Hypothalamus (tissue), 51 donors: ENCODE measurements around the gene RASA4B.
"Not testable (repeated sequence)": the region's sequence is repeated elsewhere in the genome, so short reads cannot be mapped to it uniquely, and the experiment has no call there.

ENCODE experiments used
- DNase-seq, 51 donors: peaks; one replicate each; lab custom pipeline; 2025; lab: John Stamatoyannopoulos, UW

RASA4B gene

DNA sequence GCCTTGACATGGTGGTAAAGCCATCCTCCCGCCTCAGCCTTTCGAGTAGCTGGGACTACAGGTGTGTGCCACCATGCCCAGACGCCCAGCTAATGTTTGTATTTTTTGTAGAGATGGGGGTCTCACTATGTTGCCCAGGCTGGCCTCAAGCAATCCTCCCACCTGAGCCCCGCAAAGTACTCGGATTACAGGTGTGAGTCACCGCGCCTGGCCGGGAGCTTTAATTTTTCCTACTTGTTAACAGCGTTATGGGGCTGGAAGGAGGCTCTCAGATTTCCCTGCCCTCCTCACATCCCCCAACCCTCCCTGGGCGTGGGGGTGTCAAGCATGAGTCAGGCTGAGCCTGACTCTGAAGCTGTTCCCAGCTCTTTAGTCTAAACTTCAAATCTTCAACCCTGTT, 61.2 kb downstream of the RASA4B start:
- peak in 2 of 51 donors; percentile 21 to 34 for DNase-seq

GRCh38 chr7:102455596-102455995, 62.0 kb downstream of the RASA4B start:
- no peak for DNase-seq

GRCh38 chr7:102454932-102455331, 62.6 kb downstream of the RASA4B start:
- not testable (repeated sequence) for DNase-seq

- DNase-seq, result no peak
These were observed 63.1 kb downstream of the RASA4B start for GRCh38 chr7:102454468-102454867.

GRCh38 chr7:102453319-102453718, 64.3 kb downstream of the RASA4B start:
- DNase-seq, result no peak

GRCh38 chr7:102452451-102452850, 65.1 kb downstream of the RASA4B start:
- DNase-seq, result no peak

DNA sequence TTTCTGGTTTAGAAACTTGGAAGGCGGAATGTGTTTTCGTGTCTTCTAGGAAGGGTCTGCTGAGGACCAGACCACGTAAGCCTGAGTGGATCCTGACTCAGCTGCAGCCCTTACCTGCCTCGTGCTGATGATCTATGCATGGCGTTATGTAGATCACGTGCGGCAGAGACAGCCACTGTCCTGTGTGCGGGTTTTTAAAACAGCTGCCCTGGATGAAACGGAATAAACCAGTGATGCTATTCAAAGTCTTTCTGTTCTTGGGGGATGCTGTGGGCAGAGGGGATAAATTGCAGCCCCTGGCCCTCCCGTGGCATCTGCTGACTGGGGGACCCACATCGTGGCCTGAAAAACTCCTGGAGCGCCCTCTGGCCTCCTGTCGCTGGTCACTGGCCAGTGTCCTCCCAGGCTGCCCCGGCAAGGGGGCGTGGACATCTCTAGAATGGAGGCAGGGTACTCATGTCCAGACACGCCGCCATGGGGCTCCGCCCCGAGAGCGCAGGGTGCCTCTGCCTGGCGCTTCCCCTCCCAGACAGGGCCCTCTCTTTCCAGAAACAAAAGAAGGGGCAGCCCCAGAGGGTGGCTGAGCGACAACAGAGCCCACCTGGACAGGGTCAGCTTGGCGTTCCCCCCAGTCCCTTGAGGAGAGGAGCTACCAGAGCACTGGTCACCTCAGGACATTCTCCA, 66.1 kb downstream of the RASA4B start:
- no peak for DNase-seq

GRCh38 chr7:102450242-102450641, 67.3 kb downstream of the RASA4B start:
- DNase-seq, result no peak

DNA sequence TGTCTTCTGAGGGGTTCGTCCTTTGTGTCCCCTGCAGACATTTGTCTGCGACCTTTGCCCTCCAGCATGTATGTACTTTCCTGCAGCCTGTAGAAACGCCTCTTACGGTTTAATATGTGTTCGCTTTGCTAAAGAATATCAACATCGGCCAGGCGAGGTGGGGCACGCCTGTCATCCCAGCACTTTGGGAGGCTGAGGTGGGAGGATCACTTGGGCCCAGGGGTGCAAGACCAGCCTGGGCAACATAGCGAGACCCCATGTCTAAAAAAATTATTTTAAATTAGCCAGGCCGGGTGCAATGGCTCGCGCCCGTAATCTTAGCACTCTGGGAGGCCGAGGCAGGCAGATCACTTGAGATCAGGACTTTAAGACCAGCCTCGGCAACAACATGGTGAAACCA, 68.4 kb downstream of the RASA4B start:
- no peak for DNase-seq

DNA sequence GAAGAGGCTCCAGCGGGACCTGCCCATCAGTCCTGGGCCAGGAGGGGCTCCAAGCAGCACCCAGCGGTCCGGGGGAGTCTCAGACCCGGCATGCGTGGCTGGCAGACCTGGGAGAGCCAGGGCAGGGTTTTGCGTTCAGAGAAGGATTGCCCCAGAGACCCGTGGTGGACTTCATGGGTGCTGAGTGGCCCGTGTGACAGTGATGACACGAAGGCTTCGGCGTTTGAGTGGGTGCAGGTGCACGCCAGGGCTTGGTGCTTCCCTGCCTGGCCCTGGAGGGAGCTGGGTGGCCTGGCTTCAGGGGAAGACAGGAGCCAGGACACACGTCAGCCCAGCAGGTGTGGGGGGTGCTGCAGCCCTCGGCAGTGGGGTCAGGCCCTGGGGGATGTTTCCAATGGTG, 70.3 kb downstream of the RASA4B start:
- no peak for DNase-seq

- DNase-seq, result no peak
These were observed 71.0 kb downstream of the RASA4B start for GRCh38 chr7:102446387-102447156.

- no peak for DNase-seq
These were observed 71.9 kb downstream of the RASA4B start for GRCh38 chr7:102445674-102446071.

- DNase-seq, result no peak
These were observed 72.5 kb downstream of the RASA4B start for GRCh38 chr7:102444961-102445673.

- DNase-seq, result peak in 4 of 51 donors; percentile 9 to 56 (median 26)
These were observed 77.4 kb downstream of the RASA4B start for GRCh38 chr7:102439963-102440795.

DNA sequence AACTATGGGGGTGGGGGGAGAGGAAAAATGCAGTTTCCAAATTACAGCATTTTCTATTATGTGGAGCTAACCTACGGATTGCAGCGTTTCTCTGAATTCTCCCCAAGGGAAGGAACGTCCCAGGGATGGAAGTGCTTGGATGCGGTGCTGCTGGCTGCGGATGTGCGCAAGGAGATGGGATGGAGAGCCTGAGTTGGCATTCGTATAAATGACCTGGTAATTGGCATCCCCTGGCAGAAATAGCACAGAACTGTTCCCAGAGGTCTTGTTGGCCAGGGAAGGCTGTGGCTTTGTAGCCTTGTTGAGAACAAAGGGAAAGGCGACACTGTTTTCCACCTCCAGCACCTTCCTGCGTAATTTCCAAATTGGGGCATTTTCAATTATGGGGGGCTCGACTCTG, 81.5 kb downstream of the RASA4B start:
- DNase-seq, result no peak

GRCh38 chr7:102434039-102434486, 83.5 kb downstream of the RASA4B start:
- peak in 1 of 51 donors; percentile 44 for DNase-seq

DNA sequence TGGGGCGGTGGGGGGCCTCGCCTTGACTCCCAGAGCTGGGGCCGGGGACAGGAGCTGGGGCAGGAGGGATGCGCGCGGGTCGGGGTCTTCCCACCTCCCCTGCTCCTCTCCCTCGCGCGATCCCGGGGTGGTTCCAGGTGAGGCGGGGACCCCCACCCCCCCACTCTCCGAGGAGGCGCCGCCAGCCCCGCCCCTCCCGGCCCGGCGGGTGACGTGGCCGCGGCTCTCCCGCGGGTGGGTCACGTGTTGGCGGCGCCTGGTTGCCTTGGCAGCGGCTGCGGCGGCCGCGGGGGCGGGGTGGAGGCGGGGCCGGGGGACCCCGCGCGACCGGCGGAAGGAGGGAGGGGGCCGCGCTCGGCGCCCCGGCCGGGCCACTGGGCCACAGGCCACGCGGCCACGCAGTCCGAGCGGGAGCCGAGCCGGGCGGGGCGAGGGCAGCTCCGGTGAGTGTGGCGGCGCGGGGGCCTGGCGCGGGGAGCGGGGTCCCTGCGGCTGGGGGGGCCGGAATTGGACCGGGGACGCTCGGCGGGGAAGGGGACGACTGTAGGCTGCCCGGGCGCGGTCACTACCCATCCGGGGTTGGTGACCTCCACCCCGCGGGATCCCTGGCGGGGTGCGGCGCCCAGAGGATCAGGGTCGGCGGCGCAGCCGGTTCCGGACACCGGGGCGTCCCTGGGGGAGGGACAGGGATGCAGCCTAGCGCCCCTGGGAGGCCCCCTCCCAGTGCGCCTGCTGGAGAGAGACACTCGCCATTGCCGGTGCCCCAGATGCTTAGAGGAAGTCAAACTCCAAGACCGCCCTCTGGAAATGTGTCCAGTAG, 84.1 kb downstream of the RASA4B start, which contains the start of gene ORAI2:
ORAI2 (plus strand) TSS at position 357 of the 820 bp plus-strand sequence. CDS start 5,382 bp downstream, outside the sequence.
- DNase-seq, result peak in 49 of 51 donors; percentile 22 to 91 (median 73)
